Kidney (tissue), 14 donors: ENCODE measurements around the gene SLC66A2. TPM values are rescaled to one million over a fixed set of nuclear protein-coding genes. Genes with fewer than 3 reads are reported as not detected.

Source experiments
- DNase-seq, 5 donors: peaks; one replicate each; pipeline ENCODE4 v3.0.0-alpha.2; 2013 to 2020
- FAIRE-seq: peaks from 2 replicates; lab custom pipeline; 2012; peaks lifted over from hg19 to GRCh38; lab: Jason Lieb, UNC
- H3K27ac ChIP-seq, 2 donors: one replicate each; pipeline ENCODE4 v1.7.0; 2013; ENCODE audit warnings: low read depth in 2 of 2, low read length in 2 of 2, inconsistent platforms in 1 of 2
- H3K27me3 ChIP-seq: one replicate; pipeline ENCODE4 v1.7.1; 2013; ENCODE audit warnings: low read length, inconsistent platforms; ENCODE audit not compliant: control insufficient read depth, insufficient read depth
- H3K36me3 ChIP-seq, 3 donors: one replicate each; pipeline versions ENCODE4 v1.7.0 to v1.7.1; 2013; ENCODE audit warnings: low read length in 3 of 3, control low read depth in 1 of 3, inconsistent platforms in 1 of 3; ENCODE audit not compliant: insufficient read depth in 3 of 3, control insufficient read depth in 2 of 3
- H3K4me1 ChIP-seq, 3 donors: one replicate each; pipeline versions ENCODE4 v1.7.0 to v1.7.1; 2013; ENCODE audit warnings: low read length in 3 of 3, inconsistent platforms in 1 of 3, low read depth in 1 of 3; ENCODE audit not compliant: control insufficient read depth in 2 of 3, insufficient read depth in 2 of 3
- H3K4me3 ChIP-seq, 3 donors: one replicate each; pipeline versions ENCODE4 v1.7.0 to v1.8.1; 2013; ENCODE audit warnings: low read length in 3 of 3, control low read depth in 1 of 3, inconsistent platforms in 1 of 3
- H3K9ac ChIP-seq, 3 donors: one replicate each; pipeline versions ENCODE4 v1.7.0 to v1.7.1; 2013; ENCODE audit warnings: low read length in 3 of 3, control low read depth in 1 of 3, inconsistent platforms in 1 of 3
- H3K9me3 ChIP-seq, 3 donors: one replicate each; pipeline versions ENCODE4 v1.7.0 to v1.7.1; 2013; ENCODE audit warnings: low read length in 3 of 3, control low read depth in 1 of 3, inconsistent platforms in 1 of 3; ENCODE audit not compliant: control insufficient read depth in 2 of 3, insufficient read depth in 1 of 3
- intact Hi-C: fragments of 100-400 bp; cut with DNase I; formaldehyde crosslinking; loops from one replicate; pipeline ENCODE4 v1.11.1; 2022
- polyA plus RNA-seq: library from polyadenylated mRNA; stranded (reverse); fragments of 350-450 nt; fragmentation: Illumina TruSeq; extraction: RNeasy Lipid Tissue Mini Kit (QIAGEN cat#74804); gene quantifications from one replicate; pipeline ENCODE4 v1.2.3, GENCODE V29; 2014; ENCODE audit warnings: low read depth, low replicate concordance; ENCODE audit not compliant: insufficient read depth
- total RNA-seq: library from RNA; stranded (reverse); fragmentation: NEBNext Ultra II Directional; extraction: Animal tissue kit (Norgen Biotek cat#: 25700); gene quantifications from one replicate; pipeline ENCODE4 v1.2.1, GENCODE V29; 2021
- TF ChIP-seq, protein P1 (sequence below): IDR thresholded peaks from 3 replicates; pipeline ENCODE4 v1.5.1; 2012; ENCODE audit warnings: mild to moderate bottlenecking, moderate library complexity, borderline replicate concordance; ENCODE audit not compliant: insufficient read depth; ENCODE audit errors: extremely low read depth
- donor health status: control.
- donor health status: control.
- donor health status: control.
- donor health status: control.
- donor health status: control.
- donor health status: DM: yes; HTN: yes; CAD: no.
- donor health status: Normal renal cell carcinoma (clear cell type).

SLC66A2 gene
- total and polyA plus RNA-seq, 2 donors from 2014 or later, result 41.9 to 45.5 TPM

DNA sequence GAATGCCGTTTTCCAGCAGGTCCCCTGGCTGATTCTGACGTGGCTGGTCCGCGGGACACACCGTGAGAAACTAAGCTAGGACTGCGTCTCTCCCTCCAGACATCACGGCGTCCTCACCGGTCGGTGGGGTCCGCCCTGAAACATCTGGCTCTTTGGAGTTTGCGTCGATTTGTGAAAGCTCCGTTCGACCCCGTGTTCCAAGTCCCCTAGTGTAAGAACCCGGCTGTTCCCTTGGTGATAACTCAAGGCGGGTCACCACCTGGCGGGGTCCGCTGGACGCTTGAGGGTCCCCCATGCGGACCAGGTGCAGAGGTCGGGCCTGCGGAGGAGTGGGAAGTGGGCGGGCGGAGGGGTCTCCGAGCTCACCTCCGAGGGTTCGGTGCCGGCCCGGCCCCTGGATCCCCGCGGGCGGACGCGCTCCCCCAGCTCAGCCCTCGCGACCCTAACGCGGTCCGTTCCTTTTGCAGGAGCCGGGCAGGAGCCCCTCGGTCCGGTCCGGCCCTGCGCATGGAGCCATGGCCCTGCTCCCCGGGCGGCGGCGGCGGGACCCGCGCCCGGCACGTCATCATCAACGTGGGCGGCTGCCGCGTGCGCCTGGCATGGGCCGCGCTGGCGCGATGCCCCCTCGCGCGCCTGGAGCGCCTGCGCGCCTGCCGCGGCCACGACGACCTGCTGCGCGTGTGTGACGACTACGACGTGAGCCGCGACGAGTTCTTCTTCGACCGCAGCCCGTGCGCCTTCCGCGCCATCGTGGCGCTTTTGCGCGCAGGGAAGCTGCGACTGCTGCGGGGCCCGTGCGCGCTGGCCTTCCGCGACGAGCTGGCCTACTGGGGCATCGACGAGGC, 88.1 kb downstream of the SLC66A2 start:
- intact Hi-C loops, result no loop called here
- FAIRE-seq (no peak), DNase-seq (peak in 2 of 5 donors; percentile 5 to 70)
- no peak overlapping the region for H3K27ac ChIP-seq
- H3K9me3 ChIP-seq, result no peaks in the 10 kb centered on the region
- H3K4me3 ChIP-seq, result no peak overlapping the region
- no peaks in the 10 kb centered on the region for H3K36me3 ChIP-seq
- no peaks in the 10 kb centered on the region for H3K27me3 ChIP-seq
- no peaks in the 10 kb centered on the region for H3K4me1 ChIP-seq
- TF ChIP-seq, protein P1, sequence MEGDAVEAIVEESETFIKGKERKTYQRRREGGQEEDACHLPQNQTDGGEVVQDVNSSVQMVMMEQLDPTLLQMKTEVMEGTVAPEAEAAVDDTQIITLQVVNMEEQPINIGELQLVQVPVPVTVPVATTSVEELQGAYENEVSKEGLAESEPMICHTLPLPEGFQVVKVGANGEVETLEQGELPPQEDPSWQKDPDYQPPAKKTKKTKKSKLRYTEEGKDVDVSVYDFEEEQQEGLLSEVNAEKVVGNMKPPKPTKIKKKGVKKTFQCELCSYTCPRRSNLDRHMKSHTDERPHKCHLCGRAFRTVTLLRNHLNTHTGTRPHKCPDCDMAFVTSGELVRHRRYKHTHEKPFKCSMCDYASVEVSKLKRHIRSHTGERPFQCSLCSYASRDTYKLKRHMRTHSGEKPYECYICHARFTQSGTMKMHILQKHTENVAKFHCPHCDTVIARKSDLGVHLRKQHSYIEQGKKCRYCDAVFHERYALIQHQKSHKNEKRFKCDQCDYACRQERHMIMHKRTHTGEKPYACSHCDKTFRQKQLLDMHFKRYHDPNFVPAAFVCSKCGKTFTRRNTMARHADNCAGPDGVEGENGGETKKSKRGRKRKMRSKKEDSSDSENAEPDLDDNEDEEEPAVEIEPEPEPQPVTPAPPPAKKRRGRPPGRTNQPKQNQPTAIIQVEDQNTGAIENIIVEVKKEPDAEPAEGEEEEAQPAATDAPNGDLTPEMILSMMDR, result no peak
- H3K9ac ChIP-seq, result no peak overlapping the region

DNA sequence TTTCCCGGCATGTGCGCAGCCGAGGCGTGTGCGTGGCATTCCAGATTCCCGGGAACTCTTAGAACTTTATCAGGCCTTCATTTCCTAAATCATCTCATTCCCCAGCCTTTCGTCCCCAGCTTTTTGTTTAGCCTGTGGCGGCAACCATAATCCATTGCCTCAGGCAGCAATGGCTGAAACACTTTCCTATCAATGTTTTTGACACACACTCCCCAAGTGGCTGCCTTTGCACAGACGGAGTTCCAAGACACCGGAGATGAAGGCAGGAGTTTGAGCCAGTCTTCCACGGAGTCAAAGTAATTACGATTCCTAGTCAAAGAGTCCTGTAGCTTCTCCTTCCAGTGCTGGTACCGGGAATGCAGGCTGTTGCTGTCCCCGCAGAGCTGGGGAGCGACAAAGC, 88.9 kb downstream of the SLC66A2 start:
- Histone ChIP-seq H3K4me3 (no peak overlapping the region), H3K27ac (no peak overlapping the region), H3K36me3 (no peaks in the 10 kb centered on the region), H3K27me3 (no peaks in the 10 kb centered on the region), H3K9ac (no peak overlapping the region), H3K9me3 (no peaks in the 10 kb centered on the region), H3K4me1 (no peaks in the 10 kb centered on the region)
- intact Hi-C loops, result no loop called here
- DNase-seq, result no peak
- TF ChIP-seq, protein P1, result no peak
- no peak for FAIRE-seq

DNA sequence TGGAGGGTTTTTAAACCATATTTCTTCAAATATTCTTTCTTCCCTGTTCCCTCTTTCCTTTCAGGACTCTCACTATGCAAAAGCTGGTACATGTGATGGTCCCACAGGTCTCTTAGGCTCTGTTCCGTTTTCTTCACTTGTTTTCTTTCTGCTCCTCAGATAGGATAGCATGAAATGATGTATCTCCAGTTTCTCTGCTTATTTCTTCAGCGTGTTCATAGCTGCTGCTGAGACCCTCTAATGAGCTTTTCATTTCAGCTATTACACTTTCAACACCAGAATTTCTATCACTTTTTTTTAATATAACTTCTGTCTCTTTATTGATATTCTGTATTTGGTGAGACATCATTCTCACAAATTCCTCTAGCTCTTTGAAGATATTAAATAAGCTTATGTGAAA, 89.8 kb downstream of the SLC66A2 start:
- Histone ChIP-seq H3K36me3 (no peaks in the 10 kb centered on the region), H3K27ac (no peak overlapping the region), H3K9ac (no peak overlapping the region), H3K27me3 (no peaks in the 10 kb centered on the region), H3K9me3 (no peaks in the 10 kb centered on the region), H3K4me1 (no peaks in the 10 kb centered on the region), H3K4me3 (no peak overlapping the region)
- intact Hi-C loops, result no loop called here
- no peak for FAIRE-seq
- no peak for DNase-seq
- TF ChIP-seq, protein P1, result no peak
